GM19239 (cell line): Measurements from ENCODE around the gene C1QTNF12.
A peak's percentile ranks its signal among the peaks of the same experiment; 100 is the strongest.

ENCODE experiments used
- DNase-seq: peaks from one replicate; pipeline ENCODE4 v3.0.0; 2011; ENCODE audit warnings: low spot score; ENCODE audit not compliant: insufficient read length
- FAIRE-seq: peaks from 2 replicates; lab custom pipeline; 2011; peaks lifted over from hg19 to GRCh38; lab: Jason Lieb, UNC

Gene C1QTNF12

DNA sequence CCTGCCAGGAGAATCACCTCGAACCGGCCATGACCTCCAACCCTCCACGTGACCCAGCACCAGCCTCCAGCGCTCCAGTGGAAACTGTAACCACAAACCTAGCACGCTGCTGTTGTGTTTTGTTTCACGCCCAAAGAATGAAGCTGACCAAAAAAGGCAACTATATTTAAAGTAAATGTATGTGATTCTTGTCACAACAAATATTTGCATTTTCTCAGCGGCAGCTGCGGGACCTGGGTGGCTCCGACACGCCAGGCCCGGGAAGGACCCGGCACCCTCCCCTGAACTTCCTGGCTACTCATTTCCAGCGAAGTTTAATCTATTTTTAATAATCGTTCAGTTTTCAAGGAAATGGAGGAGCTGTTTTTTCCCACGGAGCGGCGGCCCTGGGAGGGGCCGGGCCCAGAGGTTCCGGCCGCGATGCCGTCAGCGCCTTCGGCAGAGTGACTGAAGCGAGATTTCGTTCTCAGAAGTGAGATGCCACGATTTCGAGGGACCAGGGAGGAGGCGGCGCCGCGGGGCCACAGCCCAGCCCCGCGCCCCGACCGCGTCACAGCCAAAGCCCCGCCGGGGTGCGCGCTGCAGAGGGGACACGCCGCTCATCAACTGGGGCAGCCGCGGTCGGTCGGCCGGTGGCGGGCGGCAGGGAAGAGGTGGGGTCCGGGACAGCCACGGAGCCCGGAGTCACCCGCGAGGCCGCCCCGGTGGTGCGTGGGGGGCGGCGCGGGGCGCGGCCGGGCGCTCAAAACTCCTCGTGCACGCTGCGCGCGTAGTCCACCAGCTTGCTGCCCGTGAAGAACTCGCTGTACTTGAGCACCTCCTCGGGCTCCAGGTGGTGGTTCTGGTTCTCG lies 29.5 kb downstream of the C1QTNF12 start:
- FAIRE-seq: no peak
- no peak for DNase-seq

DNA sequence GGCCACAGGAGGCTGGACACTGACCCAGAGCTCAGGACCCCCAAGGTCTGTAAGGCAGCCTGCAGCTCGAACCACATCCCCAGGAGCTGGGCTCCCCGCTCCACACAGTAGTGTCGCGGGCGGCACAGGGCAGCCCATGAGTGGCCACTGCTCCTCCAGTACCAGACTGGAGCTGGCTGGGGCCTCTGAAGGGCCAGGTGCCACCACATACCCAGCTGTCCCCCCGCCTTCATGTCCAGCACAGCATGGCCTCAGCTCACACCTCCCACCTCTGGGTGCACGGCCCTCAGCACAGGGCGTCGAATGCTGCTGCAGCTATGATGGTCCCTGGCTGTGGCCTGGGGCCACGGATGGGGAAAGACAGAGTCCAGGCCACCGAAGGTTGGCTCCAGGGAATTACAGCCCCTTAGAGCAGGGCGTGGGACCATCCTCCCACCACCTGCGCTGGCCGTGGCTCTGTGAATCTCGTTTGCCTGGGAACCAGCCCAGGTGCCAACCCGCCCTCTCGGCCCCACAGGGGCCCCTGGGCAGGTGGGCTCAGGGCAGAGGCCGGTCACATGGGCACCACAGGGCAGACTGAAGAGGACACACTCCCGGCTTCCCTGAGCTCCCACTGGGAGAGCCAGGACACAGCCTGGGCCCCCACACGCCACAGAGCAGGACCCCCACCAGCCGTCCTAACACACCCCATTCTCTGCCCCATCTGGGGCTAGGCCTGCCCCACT lies 30.5 kb downstream of the C1QTNF12 start:
- FAIRE-seq (no peak), DNase-seq (no peak)

DNA sequence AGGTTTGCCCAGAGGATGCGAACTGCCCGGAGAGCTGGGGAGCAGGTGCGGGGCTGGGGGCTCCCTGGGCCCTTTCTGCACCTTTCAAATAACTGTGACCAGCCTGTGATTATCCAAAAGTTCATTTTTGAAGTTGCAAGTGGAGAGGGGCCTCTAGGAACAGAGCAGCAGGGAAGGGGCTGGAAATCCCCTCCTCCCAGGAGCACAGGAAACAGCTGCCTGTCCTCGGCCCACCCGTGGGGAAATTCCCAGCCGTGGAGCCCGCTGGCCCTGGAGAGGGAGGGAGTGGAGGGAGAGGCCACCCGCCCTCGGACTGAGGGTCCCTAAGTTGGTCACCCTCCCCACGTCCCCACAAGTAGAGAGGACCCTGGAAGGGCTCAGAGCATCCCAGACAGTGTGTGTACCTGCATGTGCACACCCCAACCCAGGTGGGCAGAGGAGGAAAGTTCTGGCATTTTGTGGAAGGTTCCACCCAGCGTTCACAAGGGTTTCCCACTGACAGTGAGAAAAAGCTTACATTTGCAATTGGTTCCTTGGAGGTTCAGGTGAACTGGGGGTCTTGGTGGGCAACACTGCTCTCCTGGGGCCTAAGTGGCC lies 31.3 kb downstream of the C1QTNF12 start:
- FAIRE-seq (no peak), DNase-seq (no peak)

DNA sequence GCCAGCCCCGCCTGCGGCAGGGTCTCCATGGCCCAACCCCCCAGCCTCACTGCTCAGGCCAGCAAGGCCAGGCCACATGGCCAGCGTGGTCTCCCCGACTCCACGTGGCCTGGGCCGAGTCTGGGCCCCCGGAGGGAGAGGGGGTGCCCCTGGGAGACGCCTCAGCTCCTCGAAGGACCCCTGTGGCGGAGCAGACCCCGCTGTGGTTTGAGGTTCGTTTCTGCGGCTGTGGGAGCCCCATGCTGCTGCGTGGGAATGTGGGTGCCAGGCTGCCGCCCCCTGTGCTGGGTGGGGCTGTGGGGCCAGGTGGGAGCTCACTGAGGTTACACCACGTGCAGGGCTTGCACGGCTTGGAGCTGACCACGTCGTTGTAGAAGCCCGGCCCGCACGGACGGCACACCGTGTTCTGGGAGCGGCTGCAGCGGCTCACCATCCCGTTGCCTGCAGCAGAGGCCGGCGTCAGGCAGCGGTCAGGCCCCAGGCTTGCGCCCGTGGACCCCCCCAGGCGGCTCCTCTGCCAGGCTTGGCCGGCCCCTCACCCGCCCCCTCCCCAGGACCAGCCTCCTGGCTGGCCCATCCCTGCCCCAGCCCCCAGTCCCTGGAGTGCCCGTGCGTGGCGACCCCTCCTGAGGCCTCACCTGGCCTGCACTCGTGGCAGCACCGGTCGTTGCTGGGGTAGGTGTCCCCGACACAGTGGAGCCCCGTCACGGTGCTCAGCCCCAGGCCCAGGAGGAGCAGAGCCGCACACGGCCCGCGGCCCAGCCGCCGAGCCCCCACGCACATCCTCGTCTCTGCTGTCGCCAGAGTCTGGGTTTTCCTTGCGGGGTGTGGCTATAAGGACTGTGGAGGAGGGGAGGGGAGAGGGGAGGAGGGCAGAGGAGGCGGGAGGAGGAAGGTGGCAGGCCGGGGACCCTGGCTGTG lies 32.9 kb downstream of the C1QTNF12 start, which contains the start of gene TNFRSF4:
Gene TNFRSF4 (minus strand): TSS at position 809 of the 921 bp plus-strand sequence. CDS start 26 bp downstream, at position 783.
- FAIRE-seq (no peak), DNase-seq (no peak)

DNA sequence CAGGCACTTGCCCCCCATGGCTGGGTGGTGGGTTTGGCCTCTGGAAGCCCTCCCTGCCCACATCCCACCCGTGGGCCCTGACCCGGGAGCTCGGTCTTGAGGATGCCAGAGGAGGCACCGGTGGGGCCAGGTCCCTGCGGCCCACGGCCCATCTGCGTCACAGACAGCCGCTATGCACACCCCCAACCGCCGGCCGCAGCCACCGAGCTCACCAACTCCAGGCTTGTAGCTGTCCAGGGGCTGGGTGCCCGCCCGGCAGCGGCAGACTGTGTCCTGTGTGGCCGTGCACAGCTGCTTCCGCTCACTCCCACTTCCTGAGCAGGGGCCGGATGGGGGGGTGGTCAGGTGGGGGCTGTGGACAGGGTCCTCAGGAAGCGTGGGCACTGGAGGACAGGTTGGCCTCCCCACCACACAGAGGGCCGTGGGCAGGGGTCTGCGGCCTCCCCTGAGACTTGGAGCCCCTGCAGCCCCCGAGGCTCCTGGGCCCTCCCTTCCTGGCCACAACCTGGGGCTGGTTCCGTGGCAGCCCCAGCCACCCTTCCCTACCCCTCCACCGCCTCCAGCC lies 33.7 kb downstream of the C1QTNF12 start:
- peak; percentile 83 for FAIRE-seq
- no peak for DNase-seq

DNA sequence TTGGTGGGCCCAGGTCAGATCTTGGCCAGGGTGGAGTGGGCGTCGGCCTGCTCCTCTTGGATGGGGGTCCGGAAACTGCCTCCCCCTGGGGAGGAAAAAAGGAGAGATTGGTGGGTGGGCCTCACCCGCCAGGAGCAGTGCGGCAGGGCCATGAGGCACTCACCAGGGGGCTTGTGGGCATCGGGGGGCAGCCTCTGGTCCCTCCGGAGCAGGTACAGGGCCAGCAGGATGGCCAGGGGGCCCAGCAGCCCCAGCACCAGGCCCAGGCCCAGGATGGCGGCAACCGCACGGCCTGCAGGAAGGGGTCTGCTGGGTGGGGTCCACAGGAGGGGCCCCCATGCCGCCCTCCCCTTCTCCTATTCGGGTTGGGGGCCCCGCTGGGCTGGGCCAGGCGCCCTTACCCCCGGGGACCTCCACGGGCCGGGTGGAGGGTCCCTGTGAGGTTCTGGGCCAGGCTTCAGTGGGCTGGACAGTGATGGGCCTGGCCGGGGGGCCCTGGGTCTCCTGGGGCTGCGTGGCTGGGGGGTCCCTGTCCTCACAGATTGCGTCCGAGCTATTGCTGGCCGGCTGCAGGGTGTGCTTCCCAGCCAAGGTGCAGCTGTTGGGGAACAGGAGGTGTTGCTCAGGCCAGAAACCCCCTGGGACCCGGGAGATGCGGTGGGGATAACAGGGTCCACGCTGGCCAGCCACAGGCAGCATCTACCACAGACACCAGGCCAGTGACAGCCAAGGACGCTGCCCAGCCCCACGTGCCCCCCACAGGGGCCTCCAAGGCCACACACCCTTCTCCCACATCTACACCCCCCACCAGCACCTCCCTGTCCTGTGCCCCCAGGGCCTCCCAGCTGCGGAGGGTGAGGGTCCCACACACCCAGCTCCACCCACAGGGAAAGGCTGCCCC lies 34.7 kb downstream of the C1QTNF12 start:
- FAIRE-seq (no peak), DNase-seq (no peak)

DNA sequence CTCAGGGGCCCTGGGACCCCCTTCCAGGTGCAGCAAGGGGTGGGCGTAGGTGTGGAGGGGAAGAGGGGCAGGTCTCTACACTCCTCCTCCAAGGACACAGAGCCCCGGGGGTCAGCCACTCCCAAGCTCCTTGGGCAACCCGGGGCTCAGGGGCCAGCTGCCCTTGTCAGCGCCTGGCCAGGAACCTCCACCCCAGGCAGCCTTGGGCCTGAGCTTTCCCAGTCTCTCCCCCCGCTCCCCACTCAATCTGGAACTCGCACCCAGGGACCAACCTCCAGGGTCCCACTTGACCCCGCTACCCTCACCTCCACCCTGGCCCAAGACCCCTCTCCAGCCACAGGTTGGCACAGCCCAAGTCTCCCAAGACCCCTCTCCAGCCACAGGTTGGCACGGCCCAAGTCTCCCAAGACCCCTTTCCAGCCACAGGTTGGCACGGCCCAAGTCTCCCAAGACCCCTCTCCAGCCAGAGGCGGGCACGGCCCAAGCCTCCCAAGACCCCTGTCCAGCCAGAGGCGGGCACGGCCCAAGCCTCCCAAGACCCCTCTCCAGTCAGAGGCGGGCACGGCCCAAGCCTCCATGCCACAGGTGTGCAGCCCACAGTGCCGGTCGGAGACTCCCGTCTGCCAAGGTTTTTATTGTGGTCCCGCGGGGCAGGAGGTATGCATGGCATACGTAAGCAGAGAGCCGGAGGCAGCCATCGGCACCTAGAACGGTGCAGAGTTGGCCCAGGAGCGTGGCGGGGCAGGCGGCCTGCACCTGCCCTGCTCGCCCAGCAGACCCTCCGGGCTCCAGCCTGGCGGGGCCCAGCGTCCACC lies 35.6 kb downstream of the C1QTNF12 start:
- FAIRE-seq (no peak), DNase-seq (no peak)

DNA sequence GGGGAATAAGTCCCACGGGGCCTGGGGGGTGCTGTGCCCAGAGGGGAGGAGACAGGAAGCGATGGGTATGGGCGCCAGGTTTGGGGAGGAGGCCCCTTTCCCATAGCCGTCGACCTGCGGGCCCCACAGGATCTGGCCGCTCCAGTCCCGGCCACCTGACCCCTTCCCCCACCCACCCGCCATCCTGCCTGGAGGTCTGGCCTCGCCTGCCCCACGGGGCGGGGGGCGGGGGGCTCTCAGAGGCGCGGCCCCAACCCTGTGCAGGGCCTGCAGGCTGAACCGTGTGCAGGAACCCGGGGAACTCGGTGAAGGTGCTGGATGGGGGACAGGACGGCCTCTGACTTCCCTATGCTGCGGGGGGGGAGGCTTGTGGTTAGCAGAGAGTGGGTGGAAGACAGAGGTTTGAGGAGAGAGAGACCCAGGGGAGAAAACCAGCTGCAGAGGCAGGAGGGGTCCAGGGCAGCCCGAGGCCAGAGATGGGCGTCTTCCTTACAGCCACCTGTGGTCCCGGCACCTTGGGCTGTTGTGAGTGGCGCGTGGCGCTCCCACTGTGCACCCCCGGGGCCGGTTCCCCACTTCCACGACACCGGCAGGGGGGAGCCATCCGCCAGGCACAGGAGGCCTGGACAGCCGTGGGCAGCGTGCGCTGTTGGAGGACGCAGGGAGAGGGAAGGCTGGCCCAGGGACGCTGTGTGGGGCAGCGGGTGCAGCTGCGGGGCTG lies 37.6 kb downstream of the C1QTNF12 start:
- DNase-seq (no peak), FAIRE-seq (no peak)

DNA sequence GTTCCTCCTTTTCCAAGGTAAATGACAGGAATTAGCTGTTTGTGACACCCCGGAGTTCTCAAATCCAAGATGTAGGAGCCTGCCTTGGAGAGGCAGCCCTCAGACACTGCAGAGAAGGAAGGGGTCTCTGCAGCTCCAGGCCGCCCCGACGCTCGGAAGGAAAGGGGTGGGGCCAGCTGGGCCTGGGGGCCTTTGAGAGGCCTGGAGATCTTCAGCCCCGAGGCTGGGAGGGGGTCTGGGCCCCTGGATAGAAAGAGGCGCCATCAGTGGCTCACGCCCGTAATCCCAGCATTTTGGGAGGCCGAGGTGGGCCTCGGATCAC lies 39.0 kb downstream of the C1QTNF12 start:
- DNase-seq (no peak), FAIRE-seq (no peak)

DNA sequence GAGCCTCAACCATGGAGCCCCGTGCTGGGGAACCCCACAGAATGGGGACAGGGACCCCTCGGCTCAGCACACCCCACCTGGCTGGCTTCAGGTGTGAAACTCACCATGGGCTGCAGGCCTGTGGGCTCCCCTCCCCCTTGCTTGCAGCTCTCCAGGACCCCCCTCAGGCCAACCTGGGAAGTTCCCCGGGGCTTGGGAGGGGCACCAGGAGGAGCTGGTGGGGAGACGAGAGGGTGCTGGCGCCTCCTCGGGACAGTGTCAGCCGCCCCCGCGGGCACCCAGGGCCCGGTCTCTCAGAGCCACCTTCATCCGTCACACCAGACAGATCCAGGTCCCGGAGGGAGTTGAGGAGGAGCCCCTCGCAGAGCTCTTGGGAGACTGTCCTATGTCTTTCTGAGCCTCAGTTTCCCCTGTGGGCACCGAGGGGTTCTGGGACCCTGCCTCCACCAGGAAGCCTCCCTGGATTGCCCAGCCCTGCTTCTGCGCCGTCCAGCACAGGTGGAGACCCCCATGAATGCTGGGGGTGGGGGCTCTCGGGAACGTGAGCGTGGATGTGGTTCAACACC lies 39.5 kb downstream of the C1QTNF12 start:
- DNase-seq (no peak), FAIRE-seq (no peak)

DNA sequence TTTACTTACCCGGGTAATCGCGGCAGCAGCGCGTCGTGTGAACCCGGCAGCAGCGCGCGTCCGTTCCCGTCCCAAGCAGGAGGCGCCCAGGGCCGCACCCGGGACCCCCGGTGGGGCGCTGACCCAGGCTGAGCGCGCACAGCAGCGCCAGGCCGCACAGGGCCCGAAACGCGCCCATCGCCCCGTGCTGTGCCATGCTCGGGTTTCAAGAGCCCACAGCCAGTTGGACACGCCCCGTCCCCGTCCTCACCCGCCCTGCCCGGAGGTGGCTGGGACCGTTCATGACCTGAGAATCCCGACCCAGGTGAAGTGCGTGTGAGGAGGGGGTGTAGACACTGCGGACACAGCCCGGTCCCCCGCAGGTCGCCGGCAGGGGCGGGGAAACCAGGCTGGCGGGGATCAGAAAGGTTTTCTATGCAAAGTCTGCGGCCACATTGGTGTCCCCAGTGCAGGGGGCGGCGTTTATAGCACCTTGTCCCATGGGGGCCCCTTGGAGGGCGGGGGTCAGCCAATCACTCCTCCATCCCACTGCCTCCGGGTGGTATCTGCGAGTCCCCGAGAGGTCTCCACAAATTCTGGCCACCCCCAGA lies 40.1 kb downstream of the C1QTNF12 start, which contains the start of gene TNFRSF18:
Gene TNFRSF18 (minus strand): TSS at position 217 of the 590 bp plus-strand sequence. CDS start 21 bp downstream, at position 196.
- DNase-seq (no peak), FAIRE-seq (no peak)

DNA sequence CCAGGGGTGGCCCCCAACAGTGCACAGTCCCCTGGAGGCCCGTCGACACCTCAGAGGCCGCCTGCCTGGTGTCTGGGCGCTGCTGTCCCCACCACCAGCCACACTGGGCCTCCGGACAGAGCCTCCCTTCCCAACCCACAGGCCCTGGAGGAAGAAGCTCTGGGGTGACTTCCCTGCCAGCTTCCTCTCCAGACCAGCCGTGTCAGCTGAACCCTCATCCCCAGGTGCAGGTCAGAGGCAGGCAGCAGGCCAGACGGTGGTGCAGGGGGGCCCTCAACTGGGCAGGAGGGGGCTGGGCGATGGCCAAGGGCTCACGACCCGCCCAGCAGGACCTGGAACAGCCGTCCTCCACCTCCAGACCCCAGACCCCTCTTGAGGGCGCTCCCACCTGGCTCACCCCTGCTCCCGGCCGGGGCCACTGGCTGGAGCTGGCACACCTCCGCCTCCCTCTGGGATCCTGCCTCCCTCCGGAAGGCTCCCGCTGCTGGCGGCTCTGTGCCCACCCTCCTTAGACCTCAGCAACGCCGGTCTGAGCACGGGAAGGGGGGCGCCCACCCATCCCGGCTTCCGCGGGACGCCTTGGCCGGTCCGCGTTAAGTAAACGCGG lies 40.6 kb downstream of the C1QTNF12 start:
- no peak for FAIRE-seq
- DNase-seq: no peak

DNA sequence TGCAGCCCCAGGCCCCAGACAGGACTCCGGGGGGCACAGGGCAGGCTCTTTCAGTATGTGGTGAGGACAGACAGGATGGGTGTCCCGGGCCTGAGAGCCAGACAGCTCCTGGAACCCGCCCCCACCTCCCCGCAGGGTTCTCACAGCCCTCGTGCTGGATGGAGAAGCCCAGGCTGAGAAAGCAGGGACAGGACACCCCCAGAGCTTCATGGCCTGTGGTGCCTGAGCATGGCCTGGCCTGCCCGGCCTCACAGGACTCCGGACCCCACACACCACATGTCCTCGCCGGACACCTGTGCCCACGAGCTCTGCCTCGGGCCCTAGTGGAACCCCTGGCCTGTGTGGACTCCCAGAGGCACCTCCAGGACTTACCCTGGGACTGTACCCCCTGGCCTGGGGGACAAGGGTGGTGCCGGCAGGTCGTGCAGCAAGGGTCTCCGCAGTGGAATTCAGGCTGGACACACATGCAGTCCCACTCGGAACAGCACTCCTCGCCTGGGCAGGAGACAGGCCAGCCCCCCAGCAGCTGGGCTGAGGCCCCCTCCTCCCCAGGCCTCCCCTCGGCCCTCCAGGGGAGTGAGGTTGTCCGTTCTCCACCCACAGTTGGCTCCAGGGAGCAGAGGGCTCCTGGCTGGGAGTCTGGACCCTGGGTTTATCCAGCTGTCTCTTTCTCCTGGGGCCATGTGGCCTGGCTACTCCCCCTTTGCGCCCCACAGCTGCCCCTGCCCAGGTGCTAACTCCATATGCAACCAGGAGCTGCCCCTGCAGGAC lies 41.3 kb downstream of the C1QTNF12 start:
- no peak for DNase-seq
- FAIRE-seq: no peak

DNA sequence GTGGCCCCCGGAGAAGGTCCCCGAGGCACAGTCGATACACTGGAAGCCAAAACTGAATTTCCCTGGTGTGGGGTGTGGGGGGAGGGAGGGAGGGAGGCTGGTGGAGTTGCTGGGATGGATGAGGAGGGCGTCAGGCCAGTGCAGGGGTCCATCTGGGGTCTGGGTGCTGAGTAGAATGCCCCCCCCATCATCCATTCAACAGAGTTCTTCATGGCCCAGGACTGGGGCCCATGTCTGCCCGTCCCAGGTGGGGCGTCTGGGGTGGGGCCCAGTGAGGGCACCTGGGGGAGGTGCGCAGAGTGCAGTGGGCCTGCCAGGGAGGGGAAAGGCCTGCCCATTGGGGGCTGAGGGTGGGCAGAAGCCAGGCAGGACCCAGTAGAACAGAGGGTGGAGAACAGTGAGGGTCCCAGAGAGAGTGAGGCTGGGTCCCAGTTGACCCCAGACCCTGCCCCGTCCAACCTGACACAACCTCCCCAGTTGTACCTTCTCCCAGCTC lies 42.0 kb downstream of the C1QTNF12 start:
- DNase-seq: no peak
- no peak for FAIRE-seq
